ENCODE measurements around the gene OR10G8.

OR10G8 gene

GRCh38 chr11:124078591-124078990 lies 52.0 kb downstream of the OR10G8 start:
- DNase-seq (ENCODE audit: low read depth) = no peak

GRCh38 chr11:124079631-124080326 lies 53.2 kb downstream of the OR10G8 start:
- DNase-seq (ENCODE audit: low read depth) = no peak
